Measurements from ENCODE around the gene CAPZA1. TPM values are rescaled to one million over a fixed set of nuclear protein-coding genes. Genes with fewer than 3 reads are reported as not detected.

The CAPZA1 gene
- 100 to 1,000 TPM in 1 of 2 donors, 10 to 100 TPM in 1; 87.4 to 104 TPM for total RNA-seq

- peak within 1 kb of the TSS; percentile 95 to 98 for H3K27ac ChIP-seq
- TF ChIP-seq POLR2AphosphoS5 (IDR thresholded peaks at IDR 0.05) (peak; percentile 90), POLR2A (IDR thresholded peaks at IDR 0.05) (peak; percentile 77)
- TF ChIP-seq, protein P1, sequence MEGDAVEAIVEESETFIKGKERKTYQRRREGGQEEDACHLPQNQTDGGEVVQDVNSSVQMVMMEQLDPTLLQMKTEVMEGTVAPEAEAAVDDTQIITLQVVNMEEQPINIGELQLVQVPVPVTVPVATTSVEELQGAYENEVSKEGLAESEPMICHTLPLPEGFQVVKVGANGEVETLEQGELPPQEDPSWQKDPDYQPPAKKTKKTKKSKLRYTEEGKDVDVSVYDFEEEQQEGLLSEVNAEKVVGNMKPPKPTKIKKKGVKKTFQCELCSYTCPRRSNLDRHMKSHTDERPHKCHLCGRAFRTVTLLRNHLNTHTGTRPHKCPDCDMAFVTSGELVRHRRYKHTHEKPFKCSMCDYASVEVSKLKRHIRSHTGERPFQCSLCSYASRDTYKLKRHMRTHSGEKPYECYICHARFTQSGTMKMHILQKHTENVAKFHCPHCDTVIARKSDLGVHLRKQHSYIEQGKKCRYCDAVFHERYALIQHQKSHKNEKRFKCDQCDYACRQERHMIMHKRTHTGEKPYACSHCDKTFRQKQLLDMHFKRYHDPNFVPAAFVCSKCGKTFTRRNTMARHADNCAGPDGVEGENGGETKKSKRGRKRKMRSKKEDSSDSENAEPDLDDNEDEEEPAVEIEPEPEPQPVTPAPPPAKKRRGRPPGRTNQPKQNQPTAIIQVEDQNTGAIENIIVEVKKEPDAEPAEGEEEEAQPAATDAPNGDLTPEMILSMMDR (IDR thresholded peaks at IDR 0.05): peak in 1 of 4 experiments; percentile 4
- no peaks in the 10 kb centered on the region for H3K9me3 ChIP-seq
- H3K4me3 ChIP-seq: peak within 1 kb of the TSS; percentile 85 to 91
- peaks cover 6% of the 10 kb centered on the region for H3K4me1 ChIP-seq (replicated peaks)
- H3K36me3 ChIP-seq: no peaks in the 10 kb centered on the region
- no peaks in the 10 kb centered on the region for H3K27me3 ChIP-seq (replicated peaks; ENCODE audit: insufficient read depth)
- DNase-seq (ENCODE audit: low spot score): peak; percentile 90
- intact Hi-C loops (cut with DNase I): loop anchor here (2.0 to 5.0 kb wide), 4 partner anchors 55 to 229 kb away; partner anchors contain the start of genes MOV10 and RHOC
- WGBS: under 1% methylated on average over 50 of the region's 50 CpGs
Measured at GRCh38 chr1:112619518-112620376, at the start of gene CAPZA1. CAPZA1 (plus strand) TSS chr1:112619832; CDS start chr1:112619845, 13 bp downstream.

- TF ChIP-seq, protein P1 (IDR thresholded peaks at IDR 0.05): no peak
- TF ChIP-seq POLR2A (IDR thresholded peaks at IDR 0.05): no peak
- TF ChIP-seq POLR2AphosphoS5 (IDR thresholded peaks at IDR 0.05): no peak
- Histone ChIP-seq H3K27ac (no peak overlapping the region), H3K4me1 (replicated peaks) (no peaks in the 10 kb centered on the region), H3K9me3 (no peaks in the 10 kb centered on the region), H3K36me3 (no peaks in the 10 kb centered on the region), H3K4me3 (no peak overlapping the region), H3K27me3 (replicated peaks; ENCODE audit: insufficient read depth) (no peaks in the 10 kb centered on the region)
- no peak for DNase-seq (ENCODE audit: low spot score)
- 83% methylated on average over 8 of the region's 8 CpGs for WGBS
- intact Hi-C loops (cut with DNase I): no loop called here
Measured at GRCh38 chr1:112575154-112575804, 44.4 kb upstream of the CAPZA1 start.

- WGBS: 95% methylated on average over 3 of the region's 3 CpGs
- no peak for DNase-seq (ENCODE audit: low spot score)
- Histone ChIP-seq H3K36me3 (no peaks in the 10 kb centered on the region), H3K27ac (no peak overlapping the region), H3K27me3 (replicated peaks; ENCODE audit: insufficient read depth) (no peaks in the 10 kb centered on the region), H3K9me3 (no peaks in the 10 kb centered on the region), H3K4me3 (no peak overlapping the region), H3K4me1 (replicated peaks) (no peaks in the 10 kb centered on the region)
- TF ChIP-seq POLR2AphosphoS5 (IDR thresholded peaks at IDR 0.05) (no peak), POLR2A (IDR thresholded peaks at IDR 0.05) (no peak)
- TF ChIP-seq, protein P1 (IDR thresholded peaks at IDR 0.05): no peak
- intact Hi-C loops (cut with DNase I): no loop called here
Measured at GRCh38 chr1:112576240-112576639, 43.4 kb upstream of the CAPZA1 start.

- 92% methylated on average over 5 of the region's 5 CpGs for WGBS
- no peak overlapping the region for H3K27ac ChIP-seq
- H3K36me3 ChIP-seq: no peaks in the 10 kb centered on the region
- no peak for DNase-seq (ENCODE audit: low spot score)
- TF ChIP-seq POLR2AphosphoS5 (IDR thresholded peaks at IDR 0.05) (no peak), POLR2A (IDR thresholded peaks at IDR 0.05) (no peak)
- TF ChIP-seq, protein P1 (IDR thresholded peaks at IDR 0.05): no peak
- no peaks in the 10 kb centered on the region for H3K4me1 ChIP-seq (replicated peaks)
- intact Hi-C loops (cut with DNase I): no loop called here
- no peaks in the 10 kb centered on the region for H3K9me3 ChIP-seq
- H3K4me3 ChIP-seq: no peak overlapping the region
- H3K27me3 ChIP-seq (replicated peaks; ENCODE audit: insufficient read depth): no peaks in the 10 kb centered on the region
Measured at GRCh38 chr1:112579801-112580510, 39.7 kb upstream of the CAPZA1 start.
